NCI-H526 (cell line): ENCODE measurements around the gene RAET1E.

ENCODE experiments used
- DNase-seq, 2 experiments: peaks; one replicate each; lab custom pipeline; 2025; lab: John Stamatoyannopoulos, UW

Gene RAET1E

GRCh38 chr6:149890629-149891045 lies 7.3 kb downstream of the RAET1E start:
- DNase-seq = no peak

GRCh38 chr6:149889326-149889725 lies 8.6 kb downstream of the RAET1E start:
- no peak for DNase-seq

- no peak for DNase-seq
These were observed 9.3 kb downstream of the RAET1E start for GRCh38 chr6:149888659-149889058.

GRCh38 chr6:149888093-149888492 lies 9.8 kb downstream of the RAET1E start:
- DNase-seq = no peak

GRCh38 chr6:149887343-149887742 lies 10.6 kb downstream of the RAET1E start:
- DNase-seq = no peak

- DNase-seq = no peak
These were observed 12.0 kb downstream of the RAET1E start for GRCh38 chr6:149885888-149886287.

- DNase-seq = no peak
These were observed 13.3 kb downstream of the RAET1E start for GRCh38 chr6:149884617-149885016.

- no peak for DNase-seq
These were observed 13.7 kb downstream of the RAET1E start for GRCh38 chr6:149884215-149884614.

- no peak for DNase-seq
These were observed 16.1 kb downstream of the RAET1E start for GRCh38 chr6:149881860-149882259.

- DNase-seq = no peak
These were observed 16.7 kb downstream of the RAET1E start for GRCh38 chr6:149881066-149881766.

GRCh38 chr6:149877659-149878058 lies 20.3 kb downstream of the RAET1E start:
- no peak for DNase-seq

- DNase-seq = no peak
These were observed 21.5 kb downstream of the RAET1E start for GRCh38 chr6:149876241-149876933.

- DNase-seq = no peak
These were observed 25.7 kb downstream of the RAET1E start for GRCh38 chr6:149872233-149872632.

- DNase-seq = no peak
These were observed 26.7 kb downstream of the RAET1E start for GRCh38 chr6:149871182-149871581.

- DNase-seq = no peak
These were observed 28.5 kb downstream of the RAET1E start for GRCh38 chr6:149869275-149869892.

- no peak for DNase-seq
These were observed 29.9 kb downstream of the RAET1E start for GRCh38 chr6:149867876-149868640.

- DNase-seq = peak; percentile 27 to 68
These were observed 33.1 kb downstream of the RAET1E start for GRCh38 chr6:149864578-149865535.

- peak; percentile 51 to 91 for DNase-seq
These were observed 34.0 kb downstream of the RAET1E start, which contains the start of gene LRP11 for GRCh38 chr6:149863698-149864577. LRP11 (minus strand) TSS chr6:149864359; CDS start chr6:149864020, 339 bp downstream.

GRCh38 chr6:149862922-149863697 lies 34.8 kb downstream of the RAET1E start:
- peak in 1 of 2 experiments; percentile 83 for DNase-seq
